ENCODE results near the gene NANOG. TPM values are rescaled to one million over a fixed set of nuclear protein-coding genes. Genes with fewer than 3 reads are reported as not detected.
"Not testable (repeated sequence)": the region's sequence is repeated elsewhere in the genome, so short reads cannot be mapped to it uniquely, and the experiment has no call there.

The NANOG gene
- total and polyA plus RNA-seq, 2 of the 8 experiments (the other 6 are each of a cell fraction or from before 2014, with no cell fraction given), result 53.7 to 231 TPM

DNA sequence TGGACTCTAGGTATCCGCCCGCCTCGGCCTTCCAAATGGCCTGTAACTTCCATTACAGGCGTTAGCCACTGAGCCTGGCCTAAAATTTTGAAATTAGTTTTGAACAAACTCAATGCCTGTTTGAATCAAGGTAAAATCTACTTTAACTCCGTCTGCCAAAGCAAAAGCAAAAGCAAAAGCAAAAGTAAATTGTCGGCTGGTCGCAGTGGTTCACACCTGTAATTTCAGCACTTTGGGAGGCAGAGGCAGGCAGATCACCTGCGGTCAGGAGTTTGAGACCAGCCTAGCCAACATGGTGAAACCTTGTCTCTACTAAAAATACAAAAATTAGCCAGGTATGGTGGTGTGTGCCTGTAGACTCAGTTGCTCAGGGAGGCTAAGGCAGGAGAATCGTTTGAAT is 33.5 kb upstream of the NANOG start:
- H3K23ac ChIP-seq (ENCODE audit: insufficient read length); H3K56ac ChIP-seq (replicated peaks; ENCODE audit: insufficient read length, low read depth, low read length); H4K8ac ChIP-seq (ENCODE audit: extremely low read depth, insufficient read depth, low read length); H2BK120ac ChIP-seq (replicated peaks; ENCODE audit: low read depth, low read length); H4K91ac ChIP-seq (replicated peaks; ENCODE audit: insufficient read length, low read length); CTCF ChIA-PET (ENCODE audit: partially characterized antibody); H3K18ac ChIP-seq (ENCODE audit: extremely low read depth, low read length); H3K36me3 ChIP-seq (ENCODE audit: control insufficient read depth in 2 of 4, insufficient read depth in 4 of 4, low read length in 3 of 4); H3K79me2 ChIP-seq (ENCODE audit: control insufficient read depth in 1 of 2, insufficient read depth in 2 of 2, low read length in 2 of 2); H3K27ac ChIP-seq (ENCODE audit: low read depth, low read length); H2AFZ ChIP-seq (ENCODE audit: low read length); FAIRE-seq; H2BK20ac ChIP-seq (ENCODE audit: low read length); H3K9ac ChIP-seq (replicated peaks in 1 of 4; ENCODE audit: extremely low read depth in 1 of 4, low read depth in 3 of 4, low read length in 3 of 4); H3K9me3 ChIP-seq (ENCODE audit: insufficient read depth in 2 of 2, low read depth in 1 of 2, low read length in 1 of 2); H3K4ac ChIP-seq (replicated peaks; ENCODE audit: insufficient read length, low read depth, low read length); H4K5ac ChIP-seq (ENCODE audit: insufficient read length, low read depth, low read length); H3K4me3 ChIP-seq (ENCODE audit: extremely low read depth in 1 of 4, insufficient read depth in 2 of 4, low read depth in 3 of 4, low read length in 4 of 4); H3K79me1 ChIP-seq (ENCODE audit: low read depth, low read length); H4K20me1 ChIP-seq (replicated peaks in 1 of 2; ENCODE audit: control insufficient read depth in 1 of 2, insufficient read depth in 2 of 2, low read length in 2 of 2); H3K4me2 ChIP-seq (ENCODE audit: insufficient read depth in 1 of 2, low read depth in 2 of 2, low read length in 2 of 2); H3K14ac ChIP-seq (ENCODE audit: insufficient read length); H3K23me2 ChIP-seq (ENCODE audit: low read depth, low read length); H2BK5ac ChIP-seq (ENCODE audit: low read depth, low read length); H2BK15ac ChIP-seq (ENCODE audit: low read length); H3K4me1 ChIP-seq (replicated peaks in 1 of 4; ENCODE audit: control insufficient read depth in 3 of 4, insufficient read depth in 4 of 4, low read length in 3 of 4); H3K27me3 ChIP-seq (replicated peaks in 1 of 4; ENCODE audit: control insufficient read depth in 3 of 4, extremely low read depth in 1 of 4, insufficient read depth in 3 of 4, low read length in 3 of 4); H2AK5ac ChIP-seq (ENCODE audit: low read depth, low read length); H2BK12ac ChIP-seq (ENCODE audit: low read depth, low read length); DNase-seq (ENCODE audit: low read depth in 1 of 2, low spot score in 2 of 2); POLR2A ChIA-PET (ENCODE audit: partially characterized antibody): not testable (repeated sequence)
- 92% methylated on average over 9 of the region's 9 CpGs; no CpG with 5 or more reads in 1 of the 2 experiments for WGBS, 2 experiments (ENCODE audit: extremely low coverage in 1 of 2, insufficient coverage in 1 of 2, insufficient read length in 1 of 2, insufficient replicate concordance in 2 of 2, low coverage in 1 of 2, low lambda C conversion rate in 2 of 2, missing lambda C conversion rate in 1 of 2)

Measured in H1 (cell line).